ENCODE data around the gene ABCG1.

Gene ABCG1

DNA sequence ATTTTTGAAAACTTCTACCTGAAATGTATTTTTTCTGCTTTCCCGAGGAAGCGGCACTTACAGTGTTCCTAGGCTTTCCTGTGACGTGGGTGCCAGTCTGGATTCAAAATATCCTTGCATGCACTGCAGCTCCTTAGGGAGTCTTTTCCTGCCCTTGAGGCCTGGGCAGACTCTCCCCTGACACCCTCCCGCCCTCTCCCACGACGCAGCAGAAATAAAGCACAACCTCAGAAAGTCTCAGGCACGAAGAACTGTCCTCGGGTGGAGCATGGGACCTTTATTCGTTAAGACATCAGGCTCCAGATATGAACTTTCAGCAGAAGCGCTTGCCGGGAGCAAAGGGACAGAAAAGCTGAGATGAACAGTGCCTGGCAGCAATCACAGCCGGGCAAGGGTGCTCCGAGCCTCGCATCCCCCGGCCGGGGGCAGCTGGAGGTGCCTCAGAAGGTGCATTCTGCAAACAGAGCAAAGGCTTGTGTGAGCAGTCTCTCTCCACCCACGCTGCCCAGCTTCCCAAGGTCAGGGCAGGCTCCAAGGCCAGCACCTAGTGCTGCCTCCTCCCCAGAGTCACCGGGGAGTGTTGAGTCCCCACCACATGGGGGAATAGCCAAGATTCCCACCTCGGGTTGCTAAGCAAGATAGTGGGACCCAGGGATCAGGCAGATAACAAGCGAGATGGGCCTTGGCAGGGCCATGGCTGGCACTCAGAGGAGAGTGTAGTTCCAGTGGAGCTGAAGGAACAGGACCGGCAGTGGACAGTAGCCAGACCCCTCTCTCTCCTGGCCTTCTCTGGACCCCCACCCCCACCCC is 93.1 kb downstream of the ABCG1 start:
- FAIRE-seq: no peak
- TF ChIP-seq, protein P1, sequence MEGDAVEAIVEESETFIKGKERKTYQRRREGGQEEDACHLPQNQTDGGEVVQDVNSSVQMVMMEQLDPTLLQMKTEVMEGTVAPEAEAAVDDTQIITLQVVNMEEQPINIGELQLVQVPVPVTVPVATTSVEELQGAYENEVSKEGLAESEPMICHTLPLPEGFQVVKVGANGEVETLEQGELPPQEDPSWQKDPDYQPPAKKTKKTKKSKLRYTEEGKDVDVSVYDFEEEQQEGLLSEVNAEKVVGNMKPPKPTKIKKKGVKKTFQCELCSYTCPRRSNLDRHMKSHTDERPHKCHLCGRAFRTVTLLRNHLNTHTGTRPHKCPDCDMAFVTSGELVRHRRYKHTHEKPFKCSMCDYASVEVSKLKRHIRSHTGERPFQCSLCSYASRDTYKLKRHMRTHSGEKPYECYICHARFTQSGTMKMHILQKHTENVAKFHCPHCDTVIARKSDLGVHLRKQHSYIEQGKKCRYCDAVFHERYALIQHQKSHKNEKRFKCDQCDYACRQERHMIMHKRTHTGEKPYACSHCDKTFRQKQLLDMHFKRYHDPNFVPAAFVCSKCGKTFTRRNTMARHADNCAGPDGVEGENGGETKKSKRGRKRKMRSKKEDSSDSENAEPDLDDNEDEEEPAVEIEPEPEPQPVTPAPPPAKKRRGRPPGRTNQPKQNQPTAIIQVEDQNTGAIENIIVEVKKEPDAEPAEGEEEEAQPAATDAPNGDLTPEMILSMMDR (IDR thresholded peaks at IDR 0.05; ENCODE audit: insufficient read depth, missing control alignments): no peak
- DNase-seq (ENCODE audit: insufficient read length, low spot score): no peak

DNA sequence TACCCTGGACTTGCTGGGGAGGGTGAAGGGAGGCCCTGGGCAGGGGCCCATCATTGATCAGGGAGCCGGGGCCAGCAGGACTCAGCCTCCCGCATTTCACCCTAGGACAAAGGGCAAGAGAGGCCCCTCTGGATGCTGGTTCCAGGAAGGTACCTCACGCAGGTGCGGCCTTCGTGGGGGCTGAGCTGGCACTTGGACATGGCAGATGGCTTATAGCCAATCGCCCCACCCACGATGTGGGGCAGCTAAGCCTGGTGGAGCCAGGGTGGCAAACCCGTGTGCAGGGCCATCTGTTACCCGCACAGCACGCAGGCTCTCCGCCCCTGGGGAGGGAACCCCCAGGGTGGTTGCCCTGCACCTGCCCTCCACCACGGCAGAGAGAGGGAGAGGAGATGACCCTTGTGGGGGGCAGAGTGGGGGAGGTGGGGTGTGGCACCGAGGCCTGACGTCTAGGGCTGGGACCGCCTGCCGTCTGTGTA is 93.7 kb downstream of the ABCG1 start:
- TF ChIP-seq, protein P1 (IDR thresholded peaks at IDR 0.05; ENCODE audit: insufficient read depth, missing control alignments): no peak
- FAIRE-seq: no peak

DNA sequence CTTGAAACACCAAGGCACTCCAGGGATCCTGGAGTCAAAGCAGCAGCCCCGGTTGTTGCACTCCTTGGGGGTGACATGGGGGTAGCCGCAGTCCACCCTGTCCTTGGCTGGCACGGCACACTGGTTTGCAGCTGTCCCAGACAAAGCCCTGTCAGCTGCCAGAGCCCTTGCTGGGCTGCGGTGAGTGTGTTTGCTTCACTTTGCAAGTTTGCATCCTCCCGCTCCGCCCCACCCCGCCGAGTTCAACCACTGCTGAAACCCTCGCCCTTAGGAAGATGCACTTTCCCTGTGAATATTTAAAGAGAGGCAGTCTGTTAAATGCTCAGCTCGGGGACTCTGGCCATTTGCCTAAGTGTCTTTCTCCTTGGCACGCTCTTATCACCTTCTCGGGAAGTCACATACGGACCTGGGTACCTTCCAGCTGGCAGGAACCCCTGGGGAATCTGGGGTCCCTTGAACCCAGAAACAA is 94.6 kb downstream of the ABCG1 start:
- TF ChIP-seq, protein P1 (IDR thresholded peaks at IDR 0.05; ENCODE audit: insufficient read depth, missing control alignments): no peak
- no peak for DNase-seq (ENCODE audit: insufficient read length, low spot score)
- FAIRE-seq: no peak

More for the DNA sequence above, 93.7 kb downstream of the ABCG1 start:
- no peak for DNase-seq (ENCODE audit: insufficient read length, low spot score)

DNA sequence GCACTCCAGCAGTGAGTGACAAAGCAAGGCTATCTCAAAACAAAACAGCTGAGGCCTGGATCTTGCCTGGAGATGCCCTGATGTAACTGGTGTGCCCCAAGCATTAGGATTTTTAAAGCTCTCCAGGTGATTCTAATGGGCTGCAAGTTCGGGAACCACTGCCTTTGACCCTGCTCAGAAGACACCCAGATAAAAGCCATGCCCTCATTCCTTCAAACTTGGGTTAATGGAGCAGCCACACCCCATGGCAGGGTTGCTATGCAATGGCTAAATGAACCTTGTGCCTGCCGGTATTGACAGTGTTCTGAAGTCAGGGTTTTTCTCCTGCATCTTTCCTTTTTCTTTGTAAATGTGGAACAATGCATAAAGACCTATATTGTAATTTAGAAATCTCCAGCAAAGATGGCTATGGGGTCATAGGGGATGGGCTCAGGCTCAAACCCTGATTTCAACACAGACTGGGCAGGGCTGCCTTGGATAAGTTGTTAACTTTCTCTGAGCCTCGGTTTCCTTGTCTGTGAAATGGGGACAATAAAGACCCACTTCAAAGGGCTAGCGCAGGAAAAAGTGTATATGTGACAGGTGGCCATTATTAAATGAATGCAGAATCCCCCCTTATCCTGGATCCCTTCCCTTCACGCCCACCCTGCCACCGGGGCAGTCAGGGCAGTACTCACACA is 95.8 kb downstream of the ABCG1 start:
- DNase-seq (ENCODE audit: insufficient read length, low spot score) (no peak), FAIRE-seq (no peak)
- TF ChIP-seq, protein P1 (IDR thresholded peaks at IDR 0.05; ENCODE audit: insufficient read depth, missing control alignments): no peak

DNA sequence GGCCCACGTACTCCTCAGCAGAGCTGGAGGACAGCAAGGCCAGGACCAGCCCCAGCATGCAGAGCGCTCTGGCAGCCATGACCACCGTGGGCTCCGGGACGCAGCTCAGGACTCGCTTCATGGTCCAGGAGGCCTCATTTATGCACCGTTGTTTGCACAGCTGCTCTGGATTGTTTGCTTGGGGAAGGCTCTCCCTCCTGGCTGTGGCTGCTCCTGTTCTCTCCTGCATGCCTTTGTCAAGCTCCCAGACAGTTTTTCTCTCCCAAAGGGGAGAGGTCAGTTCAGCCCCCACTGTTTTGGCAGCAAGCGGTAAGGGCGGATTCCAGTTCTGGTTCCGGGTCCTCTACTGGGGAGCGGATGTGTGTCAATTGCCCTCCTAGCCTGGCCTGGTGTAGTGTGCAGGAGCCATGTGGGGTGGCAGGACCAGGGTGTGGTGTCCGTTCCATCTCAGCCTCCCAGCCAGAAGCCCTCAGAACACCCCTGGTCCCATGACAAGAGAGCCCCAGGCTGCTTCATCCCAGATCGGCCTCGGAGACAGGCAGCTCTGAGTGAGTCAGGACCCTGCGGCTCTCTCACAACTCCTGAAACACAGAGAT is 96.5 kb downstream of the ABCG1 start, which contains the start of gene TFF3:
Gene TFF3 (minus strand): TSS at position 114 of the 596 bp plus-strand sequence. CDS start 35 bp downstream, at position 79.
- TF ChIP-seq, protein P1 (IDR thresholded peaks at IDR 0.05; ENCODE audit: insufficient read depth, missing control alignments): no peak
- DNase-seq (ENCODE audit: insufficient read length, low spot score) (no peak), FAIRE-seq (no peak)

DNA sequence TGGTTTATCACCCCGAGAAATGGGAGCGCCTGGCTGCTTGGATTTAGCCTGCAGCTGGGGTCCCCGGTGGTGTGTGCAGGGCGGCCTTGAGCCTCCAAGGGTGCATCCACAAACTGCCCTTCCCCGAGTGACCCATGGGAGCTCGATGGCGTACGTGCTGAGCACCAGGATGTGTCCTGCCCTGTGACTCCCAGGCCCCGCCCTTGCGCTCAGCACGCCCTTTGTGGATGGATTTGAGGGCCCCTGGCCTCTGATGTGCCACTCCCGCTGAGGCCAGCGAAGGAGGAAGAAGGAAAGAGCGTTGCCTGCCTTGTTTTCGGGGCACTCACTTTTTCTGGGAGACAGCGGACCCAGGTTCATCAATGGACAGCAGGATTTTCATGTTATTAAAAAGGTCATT is 98.0 kb downstream of the ABCG1 start:
- DNase-seq (ENCODE audit: insufficient read length, low spot score): no peak
- FAIRE-seq: no peak
- TF ChIP-seq, protein P1 (IDR thresholded peaks at IDR 0.05; ENCODE audit: insufficient read depth, missing control alignments): no peak
